Left renal cortex interstitium (tissue), 4 donors: Measurements from ENCODE around the gene OS9. TPM values are rescaled to one million over a fixed set of nuclear protein-coding genes. Genes with fewer than 3 reads are reported as not detected.

Experiments
- DNase-seq, 4 donors: peaks; one replicate each; pipeline ENCODE4 v3.0.0-alpha.2; 2013; ENCODE audit warnings: low read depth in 4 of 4, low spot score in 2 of 4, missing footprints in 1 of 4
- polyA plus RNA-seq, 4 donors: library from polyadenylated mRNA; unstranded; fragments of 120-200 nt; gene quantifications; one replicate each; pipeline ENCODE4 v1.2.1, GENCODE V29; 2013; ENCODE audit not compliant: insufficient read length in 4 of 4

The OS9 gene
- polyA plus RNA-seq, 4 donors: 206 to 226 (median 209) TPM

- DNase-seq: no peak
These were observed 70.7 kb downstream of the OS9 start for GRCh38 chr12:57764662-57765002.

- DNase-seq: no peak
These were observed 71.2 kb downstream of the OS9 start for GRCh38 chr12:57765003-57765697.

- DNase-seq: no peak
These were observed 71.9 kb downstream of the OS9 start for GRCh38 chr12:57765698-57766463.

- no peak for DNase-seq
These were observed 72.8 kb downstream of the OS9 start, which contains the start of gene CYP27B1 for GRCh38 chr12:57766464-57767304. Gene CYP27B1, minus strand, starts transcription at chr12:57767078. Its CDS starts 37 bp downstream, at chr12:57767041.

- no peak for DNase-seq
These were observed 73.4 kb downstream of the OS9 start for GRCh38 chr12:57767305-57767698.

GRCh38 chr12:57767876-57768275, 73.9 kb downstream of the OS9 start:
- no peak for DNase-seq

GRCh38 chr12:57769594-57769993, 75.7 kb downstream of the OS9 start:
- DNase-seq: no peak

- no peak for DNase-seq
These were observed 76.8 kb downstream of the OS9 start for GRCh38 chr12:57770734-57771133.

Other genes starting within 250 kb of the OS9 start
- under 1 TPM; 0.55 to 0.99 (median 0.67) TPM for gene INHBE, start 238.8 kb upstream of the OS9 start, polyA plus RNA-seq
- gene GLI1, start 234.3 kb upstream of the OS9 start, polyA plus RNA-seq: 10 to 100 TPM; 15.0 to 31.1 (median 19.3) TPM
- 1 to 10 TPM; 1.1 to 3.8 (median 3.1) TPM for gene ARHGAP9, start 214.3 kb upstream of the OS9 start, polyA plus RNA-seq
- gene MARS1, start 206.1 kb upstream of the OS9 start, polyA plus RNA-seq: 100 to 1,000 TPM in 3 of 4 donors, 10 to 100 TPM in 1; 94.7 to 157 (median 126) TPM
- gene DDIT3, start 173.6 kb upstream of the OS9 start, polyA plus RNA-seq: 10 to 100 TPM; 30.1 to 35.2 (median 32.7) TPM
- 10 to 100 TPM; 38.4 to 98.6 (median 75.0) TPM for gene MBD6, start 171.3 kb upstream of the OS9 start, polyA plus RNA-seq
- 100 to 1,000 TPM; 160 to 179 (median 169) TPM for gene DCTN2, start 146.9 kb upstream of the OS9 start, polyA plus RNA-seq
- gene KIF5A, start 144.1 kb upstream of the OS9 start, polyA plus RNA-seq: 1 to 10 TPM in 1 of 4 donors, under 1 TPM in 3; 0.30 to 1.0 (median 0.54) TPM
- gene PIP4K2C, start 102.9 kb upstream of the OS9 start, polyA plus RNA-seq: 10 to 100 TPM; 38.0 to 46.0 (median 39.5) TPM
- 10 to 100 TPM; 47.7 to 75.1 (median 61.0) TPM for gene DTX3, start 89.3 kb upstream of the OS9 start, polyA plus RNA-seq
- 10 to 100 TPM; 29.2 to 38.3 (median 34.6) TPM for gene ARHGEF25, start 82.7 kb upstream of the OS9 start, polyA plus RNA-seq
- gene B4GALNT1, start 60.9 kb upstream of the OS9 start, polyA plus RNA-seq: 1 to 10 TPM in 1 of 4 donors, under 1 TPM in 3; 0.58 to 1.4 (median 0.76) TPM
- 1 to 10 TPM; 1.1 to 1.8 (median 1.2) TPM for gene AGAP2, start 44.6 kb downstream of the OS9 start, polyA plus RNA-seq
- gene TSPAN31, start 50.9 kb downstream of the OS9 start, polyA plus RNA-seq: 10 to 100 TPM; 83.5 to 98.6 (median 91.7) TPM
- 100 to 1,000 TPM; 205 to 270 (median 239) TPM for gene CDK4, start 58.2 kb downstream of the OS9 start, polyA plus RNA-seq
- 10 to 100 TPM; 15.6 to 25.2 (median 19.7) TPM for gene MARCHF9, start 61.0 kb downstream of the OS9 start, polyA plus RNA-seq
- gene CYP27B1, start 72.9 kb downstream of the OS9 start, polyA plus RNA-seq: 1 to 10 TPM in 3 of 4 donors, under 1 TPM in 1; 0.78 to 1.8 (median 1.3) TPM
- gene METTL1, start 78.0 kb downstream of the OS9 start, polyA plus RNA-seq: 10 to 100 TPM; 28.4 to 32.0 (median 30.4) TPM
- gene EEF1AKMT3, start 78.5 kb downstream of the OS9 start, polyA plus RNA-seq: 10 to 100 TPM in 3 of 4 donors, 1 to 10 TPM in 1; 9.1 to 13.5 (median 12.4) TPM
- gene TSFM, start 88.7 kb downstream of the OS9 start, polyA plus RNA-seq: 10 to 100 TPM; 34.6 to 52.1 (median 42.8) TPM
- gene AVIL, start 124.6 kb downstream of the OS9 start, polyA plus RNA-seq: 10 to 100 TPM in 2 of 4 donors, 1 to 10 TPM in 2; 6.2 to 18.3 (median 10.5) TPM
- gene CTDSP2, start 152.6 kb downstream of the OS9 start, polyA plus RNA-seq: 100 to 1,000 TPM; 237 to 283 (median 255) TPM
- 10 to 100 TPM in 2 of 4 donors, 1 to 10 TPM in 2; 8.4 to 13.7 (median 10.2) TPM for gene ATP23, start 247.4 kb downstream of the OS9 start, polyA plus RNA-seq